ENCODE measurements around the gene ANKFY1.

Gene ANKFY1

DNA sequence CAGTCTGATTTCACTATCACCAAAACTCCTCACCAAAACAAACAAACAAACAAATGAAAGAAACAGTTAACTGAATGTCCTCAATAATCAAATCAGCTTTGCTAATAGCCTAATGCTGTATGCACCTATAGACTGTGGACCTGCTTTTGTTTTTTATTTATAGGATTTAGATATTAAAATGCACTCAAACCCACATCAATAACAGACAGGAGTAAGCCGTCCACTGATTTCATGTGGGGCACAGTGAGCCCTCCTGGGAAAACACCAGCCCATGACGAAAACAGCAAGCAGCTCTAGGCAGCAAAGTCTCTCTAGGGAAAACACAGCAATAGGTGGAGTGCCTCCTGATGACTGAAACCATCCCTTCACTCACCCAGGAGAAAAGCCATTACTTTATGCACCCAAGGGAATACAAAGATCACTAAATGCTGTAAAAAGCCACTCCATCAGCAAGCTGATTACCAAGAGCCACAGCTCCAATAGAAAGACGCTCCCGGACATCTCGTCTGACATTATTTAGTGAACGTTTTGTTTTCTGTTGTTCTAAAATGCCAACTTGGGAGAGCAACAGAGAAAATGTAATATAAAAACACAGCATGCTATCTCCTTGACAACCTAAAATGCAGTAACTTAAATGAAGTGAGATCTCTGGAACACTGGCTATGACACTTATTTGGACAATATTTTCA lies 47.8 kb downstream of the ANKFY1 start (continued):
- TF ChIP-seq EGR2 (tag by site-specific recombination; IDR thresholded peaks at IDR 0.05; ENCODE audit: low read depth) (no peak), ZNF169 (tag by site-specific recombination; IDR thresholded peaks at IDR 0.05) (no peak), ZNF623 (tag by site-specific recombination; IDR thresholded peaks at IDR 0.05) (no peak), ZFHX2 (tag by site-specific recombination; conservative IDR thresholded peaks at IDR 0.05) (no peak), ZNF184 (tag by site-specific recombination; IDR thresholded peaks at IDR 0.05) (no peak), HOXC10 (CRISPR knock-in tag; IDR thresholded peaks at IDR 0.05) (no peak), ZNF37A (tag by site-specific recombination; IDR thresholded peaks at IDR 0.05) (no peak), GLIS1 (tag by site-specific recombination; IDR thresholded peaks at IDR 0.05) (no peak), ZNF140 (tag by site-specific recombination; IDR thresholded peaks at IDR 0.05) (no peak), ZNF292 (tag by site-specific recombination; IDR thresholded peaks at IDR 0.05; ENCODE audit: borderline replicate concordance, low read depth) (no peak), MYNN (tag by site-specific recombination; IDR thresholded peaks at IDR 0.05; ENCODE audit: borderline replicate concordance) (no peak), ZNF211 (tag by site-specific recombination; IDR thresholded peaks at IDR 0.05; ENCODE audit: low read depth) (no peak), ZNF248 (tag by site-specific recombination; IDR thresholded peaks at IDR 0.05) (no peak), ZNF19 (tag by site-specific recombination; IDR thresholded peaks at IDR 0.05; ENCODE audit: low read depth) (no peak), ZNF830 (tag by site-specific recombination; IDR thresholded peaks at IDR 0.05; ENCODE audit: low read depth) (no peak), MZF1 (tag by site-specific recombination; IDR thresholded peaks at IDR 0.05; ENCODE audit: borderline replicate concordance) (no peak; the same call in 1 of the 2 replicates), ZNF747 (tag by site-specific recombination; IDR thresholded peaks at IDR 0.05) (no peak), ZNF514 (tag by site-specific recombination; IDR thresholded peaks at IDR 0.05) (no peak), YY1 (tag by site-specific recombination; IDR thresholded peaks at IDR 0.05) (no peak), OSR2 (tag by site-specific recombination; IDR thresholded peaks at IDR 0.05) (peak; percentile 97), ZNF202 (tag by site-specific recombination; IDR thresholded peaks at IDR 0.05; ENCODE audit: borderline replicate concordance) (no peak), ZNF302 (tag by site-specific recombination; IDR thresholded peaks at IDR 0.05; ENCODE audit: low read depth) (no peak)
- TF ChIP-seq, protein P1, sequence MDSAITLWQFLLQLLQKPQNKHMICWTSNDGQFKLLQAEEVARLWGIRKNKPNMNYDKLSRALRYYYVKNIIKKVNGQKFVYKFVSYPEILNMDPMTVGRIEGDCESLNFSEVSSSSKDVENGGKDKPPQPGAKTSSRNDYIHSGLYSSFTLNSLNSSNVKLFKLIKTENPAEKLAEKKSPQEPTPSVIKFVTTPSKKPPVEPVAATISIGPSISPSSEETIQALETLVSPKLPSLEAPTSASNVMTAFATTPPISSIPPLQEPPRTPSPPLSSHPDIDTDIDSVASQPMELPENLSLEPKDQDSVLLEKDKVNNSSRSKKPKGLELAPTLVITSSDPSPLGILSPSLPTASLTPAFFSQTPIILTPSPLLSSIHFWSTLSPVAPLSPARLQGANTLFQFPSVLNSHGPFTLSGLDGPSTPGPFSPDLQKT (IDR thresholded peaks at IDR 0.05; ENCODE audit: borderline replicate concordance, low read depth, low read length), result no peak
- TF ChIP-seq, protein P2, sequence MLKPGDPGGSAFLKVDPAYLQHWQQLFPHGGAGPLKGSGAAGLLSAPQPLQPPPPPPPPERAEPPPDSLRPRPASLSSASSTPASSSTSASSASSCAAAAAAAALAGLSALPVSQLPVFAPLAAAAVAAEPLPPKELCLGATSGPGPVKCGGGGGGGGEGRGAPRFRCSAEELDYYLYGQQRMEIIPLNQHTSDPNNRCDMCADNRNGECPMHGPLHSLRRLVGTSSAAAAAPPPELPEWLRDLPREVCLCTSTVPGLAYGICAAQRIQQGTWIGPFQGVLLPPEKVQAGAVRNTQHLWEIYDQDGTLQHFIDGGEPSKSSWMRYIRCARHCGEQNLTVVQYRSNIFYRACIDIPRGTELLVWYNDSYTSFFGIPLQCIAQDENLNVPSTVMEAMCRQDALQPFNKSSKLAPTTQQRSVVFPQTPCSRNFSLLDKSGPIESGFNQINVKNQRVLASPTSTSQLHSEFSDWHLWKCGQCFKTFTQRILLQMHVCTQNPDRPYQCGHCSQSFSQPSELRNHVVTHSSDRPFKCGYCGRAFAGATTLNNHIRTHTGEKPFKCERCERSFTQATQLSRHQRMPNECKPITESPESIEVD (tag by site-specific recombination; IDR thresholded peaks at IDR 0.05), result peak; percentile 87
- TF ChIP-seq, protein P3, sequence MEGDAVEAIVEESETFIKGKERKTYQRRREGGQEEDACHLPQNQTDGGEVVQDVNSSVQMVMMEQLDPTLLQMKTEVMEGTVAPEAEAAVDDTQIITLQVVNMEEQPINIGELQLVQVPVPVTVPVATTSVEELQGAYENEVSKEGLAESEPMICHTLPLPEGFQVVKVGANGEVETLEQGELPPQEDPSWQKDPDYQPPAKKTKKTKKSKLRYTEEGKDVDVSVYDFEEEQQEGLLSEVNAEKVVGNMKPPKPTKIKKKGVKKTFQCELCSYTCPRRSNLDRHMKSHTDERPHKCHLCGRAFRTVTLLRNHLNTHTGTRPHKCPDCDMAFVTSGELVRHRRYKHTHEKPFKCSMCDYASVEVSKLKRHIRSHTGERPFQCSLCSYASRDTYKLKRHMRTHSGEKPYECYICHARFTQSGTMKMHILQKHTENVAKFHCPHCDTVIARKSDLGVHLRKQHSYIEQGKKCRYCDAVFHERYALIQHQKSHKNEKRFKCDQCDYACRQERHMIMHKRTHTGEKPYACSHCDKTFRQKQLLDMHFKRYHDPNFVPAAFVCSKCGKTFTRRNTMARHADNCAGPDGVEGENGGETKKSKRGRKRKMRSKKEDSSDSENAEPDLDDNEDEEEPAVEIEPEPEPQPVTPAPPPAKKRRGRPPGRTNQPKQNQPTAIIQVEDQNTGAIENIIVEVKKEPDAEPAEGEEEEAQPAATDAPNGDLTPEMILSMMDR (tag by site-specific recombination; IDR thresholded peaks at IDR 0.05), result no peak
- TF ChIP-seq, protein P4, sequence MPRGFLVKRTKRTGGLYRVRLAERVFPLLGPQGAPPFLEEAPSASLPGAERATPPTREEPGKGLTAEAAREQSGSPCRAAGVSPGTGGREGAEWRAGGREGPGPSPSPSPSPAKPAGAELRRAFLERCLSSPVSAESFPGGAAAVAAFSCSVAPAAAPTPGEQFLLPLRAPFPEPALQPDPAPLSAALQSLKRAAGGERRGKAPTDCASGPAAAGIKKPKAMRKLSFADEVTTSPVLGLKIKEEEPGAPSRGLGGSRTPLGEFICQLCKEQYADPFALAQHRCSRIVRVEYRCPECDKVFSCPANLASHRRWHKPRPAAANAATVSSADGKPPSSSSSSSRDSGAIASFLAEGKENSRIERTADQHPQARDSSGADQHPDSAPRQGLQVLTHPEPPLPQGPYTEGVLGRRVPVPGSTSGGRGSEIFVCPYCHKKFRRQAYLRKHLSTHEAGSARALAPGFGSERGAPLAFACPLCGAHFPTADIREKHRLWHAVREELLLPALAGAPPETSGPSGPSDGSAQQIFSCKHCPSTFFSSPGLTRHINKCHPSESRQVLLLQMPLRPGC (tag by site-specific recombination; IDR thresholded peaks at IDR 0.05), result peak; percentile 82
- TF ChIP-seq, protein P5, sequence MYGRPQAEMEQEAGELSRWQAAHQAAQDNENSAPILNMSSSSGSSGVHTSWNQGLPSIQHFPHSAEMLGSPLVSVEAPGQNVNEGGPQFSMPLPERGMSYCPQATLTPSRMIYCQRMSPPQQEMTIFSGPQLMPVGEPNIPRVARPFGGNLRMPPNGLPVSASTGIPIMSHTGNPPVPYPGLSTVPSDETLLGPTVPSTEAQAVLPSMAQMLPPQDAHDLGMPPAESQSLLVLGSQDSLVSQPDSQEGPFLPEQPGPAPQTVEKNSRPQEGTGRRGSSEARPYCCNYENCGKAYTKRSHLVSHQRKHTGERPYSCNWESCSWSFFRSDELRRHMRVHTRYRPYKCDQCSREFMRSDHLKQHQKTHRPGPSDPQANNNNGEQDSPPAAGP (tag by site-specific recombination; IDR thresholded peaks at IDR 0.05), result peak; percentile 87

All from HEK293 (cell line).